Suprapubic skin (tissue), 4 donors: ENCODE measurements around the gene LILRB5.

Experiments used
- EP300 ChIP-seq: sonication (generic); formaldehyde crosslinking; IDR thresholded peaks from one replicate; pipeline ENCODE4 v1.6.1; 2017; ENCODE audit warnings: antibody characterized with exemption
- POLR2A ChIP-seq, 2 donors: fragments of 450-650 bp; IDR thresholded peaks; one replicate each; pipeline ENCODE4 v1.6.1; 2017; ENCODE audit warnings: antibody characterized with exemption in 2 of 2, mild to moderate bottlenecking in 2 of 2, moderate library complexity in 2 of 2
- POLR2AphosphoS5 ChIP-seq, 3 donors: sonication (generic); formaldehyde crosslinking; IDR thresholded peaks; one replicate each; pipeline ENCODE4 v1.6.1; 2017; ENCODE audit warnings: antibody characterized with exemption in 3 of 3
- TF ChIP-seq, protein P1 (sequence below), 2 donors: fragments of 200-600 bp in 1 of 2; fragments of 450-650 bp in 1 of 2; sonication (generic) in 1 of 2; IDR thresholded peaks; one replicate each; pipeline ENCODE4 v1.5.1; 2016 to 2019; ENCODE audit warnings: antibody characterized with exemption in 2 of 2, mild to moderate bottlenecking in 1 of 2, moderate library complexity in 1 of 2

DNA sequence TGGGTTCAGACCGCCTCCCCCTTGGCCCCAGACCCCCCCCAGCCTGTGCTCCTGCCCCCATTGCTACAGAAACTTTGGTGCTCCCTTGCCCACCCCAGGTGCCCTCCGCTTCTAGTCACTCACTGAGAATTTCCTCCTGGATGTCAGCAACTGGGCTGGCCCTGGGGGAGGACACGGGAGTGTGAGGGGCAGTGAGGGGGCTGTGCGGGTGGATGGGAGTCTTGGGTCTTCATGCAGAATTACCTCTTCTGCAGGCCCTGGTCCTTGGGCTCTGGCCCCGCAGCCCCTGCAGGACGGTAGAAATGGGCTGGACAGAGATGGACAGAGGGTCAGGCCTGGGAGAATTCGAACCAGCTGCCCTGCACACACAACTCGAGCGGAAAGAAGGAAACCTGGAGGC is 4.8 kb downstream of the LILRB5 start:
- TF ChIP-seq, protein P1, sequence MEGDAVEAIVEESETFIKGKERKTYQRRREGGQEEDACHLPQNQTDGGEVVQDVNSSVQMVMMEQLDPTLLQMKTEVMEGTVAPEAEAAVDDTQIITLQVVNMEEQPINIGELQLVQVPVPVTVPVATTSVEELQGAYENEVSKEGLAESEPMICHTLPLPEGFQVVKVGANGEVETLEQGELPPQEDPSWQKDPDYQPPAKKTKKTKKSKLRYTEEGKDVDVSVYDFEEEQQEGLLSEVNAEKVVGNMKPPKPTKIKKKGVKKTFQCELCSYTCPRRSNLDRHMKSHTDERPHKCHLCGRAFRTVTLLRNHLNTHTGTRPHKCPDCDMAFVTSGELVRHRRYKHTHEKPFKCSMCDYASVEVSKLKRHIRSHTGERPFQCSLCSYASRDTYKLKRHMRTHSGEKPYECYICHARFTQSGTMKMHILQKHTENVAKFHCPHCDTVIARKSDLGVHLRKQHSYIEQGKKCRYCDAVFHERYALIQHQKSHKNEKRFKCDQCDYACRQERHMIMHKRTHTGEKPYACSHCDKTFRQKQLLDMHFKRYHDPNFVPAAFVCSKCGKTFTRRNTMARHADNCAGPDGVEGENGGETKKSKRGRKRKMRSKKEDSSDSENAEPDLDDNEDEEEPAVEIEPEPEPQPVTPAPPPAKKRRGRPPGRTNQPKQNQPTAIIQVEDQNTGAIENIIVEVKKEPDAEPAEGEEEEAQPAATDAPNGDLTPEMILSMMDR (IDR thresholded peaks at IDR 0.05), result no peak
- TF ChIP-seq POLR2A (IDR thresholded peaks at IDR 0.05) (no peak), POLR2AphosphoS5 (IDR thresholded peaks at IDR 0.05) (no peak), EP300 (no peak)
